MCF 10A (cell line): ENCODE measurements around the gene ASIC3. TPM values are rescaled to one million over a fixed set of nuclear protein-coding genes. Genes with fewer than 3 reads are reported as not detected.
A peak's percentile ranks its signal among the peaks of the same experiment; 100 is the strongest.

Experiments
- BruUV-seq: library from RNA; stranded (reverse); fragments of 400-500 nt; replicated peaks from 2 replicates; lab custom pipeline; 2021; lab: Mats Ljungman, UMichigan
- CTCF ChIA-PET: fragments of 300-600 bp; sonication (Branson Sonifier 250); formaldehyde crosslinking; extraction: SDS; loops from one replicate; lab custom pipeline; 2021; ENCODE audit warnings: antibody characterized with exemption, inconsistent platforms; lab: Yijun Ruan, JAX
- POLR2A ChIA-PET: fragments of 300-600, 350-650 bp; sonication (Branson Sonifier 250); formaldehyde crosslinking; extraction: SDS; loops from one replicate; lab custom pipeline; 2020; ENCODE audit warnings: antibody characterized with exemption, inconsistent platforms; lab: Yijun Ruan, JAX
- DNase-seq: peaks from one replicate; pipeline ENCODE4 v3.0.0-alpha.2; 2018; ENCODE audit not compliant: unreplicated experiment
- H3K27ac Mint-ChIP-seq: one replicate; pipeline ENCODE4 v1.8.0; 2022; ENCODE audit warnings: mild to moderate bottlenecking, low read depth, mixed read lengths; ENCODE audit not compliant: unreplicated experiment
- H3K27me3 Mint-ChIP-seq: one replicate; pipeline ENCODE4 v1.8.0; 2022; ENCODE audit warnings: mixed read lengths; ENCODE audit not compliant: insufficient read depth, unreplicated experiment
- H3K36me3 Mint-ChIP-seq: one replicate; pipeline ENCODE4 v1.8.0; 2022; ENCODE audit warnings: mild to moderate bottlenecking, moderate library complexity, mixed read lengths; ENCODE audit not compliant: insufficient read depth, unreplicated experiment
- H3K4me1 Mint-ChIP-seq: one replicate; pipeline ENCODE4 v1.8.0; 2022; ENCODE audit warnings: mixed read lengths; ENCODE audit not compliant: insufficient read depth, unreplicated experiment
- H3K4me3 Mint-ChIP-seq: one replicate; pipeline ENCODE4 v1.8.0; 2022; ENCODE audit warnings: mild to moderate bottlenecking, moderate library complexity, mixed read lengths; ENCODE audit not compliant: unreplicated experiment
- H3K9me3 Mint-ChIP-seq: one replicate; pipeline ENCODE4 v1.8.0; 2022; ENCODE audit warnings: mixed read lengths; ENCODE audit not compliant: unreplicated experiment
- intact Hi-C: fragments of 100-400 bp; cut with micrococcal nuclease; formaldehyde crosslinking; loops from 2 replicates; pipeline ENCODE4 v1.14.1; 2022
- total RNA-seq: library from RNA; stranded (reverse); gene quantifications from 2 replicates; pipeline ENCODE4 v1.2.3, GENCODE V29; 2022
- TF ChIP-seq, protein P1 (sequence below): fragments of 200-600 bp; IDR thresholded peaks from one replicate; pipeline ENCODE4 v1.8.0; 2022; ENCODE audit warnings: antibody characterized with exemption, mild to moderate bottlenecking; ENCODE audit not compliant: unreplicated experiment

Gene ASIC3
- total RNA-seq, 1 experiment from 2014 or later = 3.9 TPM

GRCh38 chr7:151060113-151060415 is 11.7 kb downstream of the ASIC3 start:
- Mint-ChIP-seq H3K4me3 (peak overlapping the region; percentile 97), H3K4me1 (peaks cover 38% of the 10 kb centered on the region), H3K36me3 (peaks cover 26% of the 10 kb centered on the region), H3K27ac (peak overlapping the region; percentile 87), H3K27me3 (no peaks in the 10 kb centered on the region), H3K9me3 (no peaks in the 10 kb centered on the region)
- TF ChIP-seq, protein P1, sequence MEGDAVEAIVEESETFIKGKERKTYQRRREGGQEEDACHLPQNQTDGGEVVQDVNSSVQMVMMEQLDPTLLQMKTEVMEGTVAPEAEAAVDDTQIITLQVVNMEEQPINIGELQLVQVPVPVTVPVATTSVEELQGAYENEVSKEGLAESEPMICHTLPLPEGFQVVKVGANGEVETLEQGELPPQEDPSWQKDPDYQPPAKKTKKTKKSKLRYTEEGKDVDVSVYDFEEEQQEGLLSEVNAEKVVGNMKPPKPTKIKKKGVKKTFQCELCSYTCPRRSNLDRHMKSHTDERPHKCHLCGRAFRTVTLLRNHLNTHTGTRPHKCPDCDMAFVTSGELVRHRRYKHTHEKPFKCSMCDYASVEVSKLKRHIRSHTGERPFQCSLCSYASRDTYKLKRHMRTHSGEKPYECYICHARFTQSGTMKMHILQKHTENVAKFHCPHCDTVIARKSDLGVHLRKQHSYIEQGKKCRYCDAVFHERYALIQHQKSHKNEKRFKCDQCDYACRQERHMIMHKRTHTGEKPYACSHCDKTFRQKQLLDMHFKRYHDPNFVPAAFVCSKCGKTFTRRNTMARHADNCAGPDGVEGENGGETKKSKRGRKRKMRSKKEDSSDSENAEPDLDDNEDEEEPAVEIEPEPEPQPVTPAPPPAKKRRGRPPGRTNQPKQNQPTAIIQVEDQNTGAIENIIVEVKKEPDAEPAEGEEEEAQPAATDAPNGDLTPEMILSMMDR = no peak
- intact Hi-C loops = no loop called here
- ChIA-PET POLR2A (interaction anchor here (1.8 to 8.4 kb wide), 4 partner anchors 13 to 53 kb away, joined by 6 to 151 read pairs (median 61); partner anchors contain the start of genes ABCB8, AGAP3, FASTK and TMUB1), CTCF (interaction anchor here (0.6 to 4.6 kb wide), 9 partner anchors 11 to 161 kb away, joined by 3 to 42 read pairs (median 4); no protein-coding TSS in a partner anchor)
- DNase-seq = peak; percentile 39
- BruUV-seq = no TSS peak

GRCh38 chr7:151060416-151061212 is 12.3 kb downstream of the ASIC3 start:
- Mint-ChIP-seq H3K36me3 (peaks cover 31% of the 10 kb centered on the region), H3K27ac (peak overlapping the region; percentile 87), H3K9me3 (no peaks in the 10 kb centered on the region), H3K4me3 (peak overlapping the region; percentile 97), H3K27me3 (no peaks in the 10 kb centered on the region), H3K4me1 (peaks cover 38% of the 10 kb centered on the region)
- BruUV-seq = no TSS peak
- TF ChIP-seq, protein P1 = no peak
- peak; percentile 71 for DNase-seq
- intact Hi-C loops = no loop called here
- ChIA-PET POLR2A (interaction anchor here (1.8 to 8.4 kb wide), 4 partner anchors 14 to 52 kb away, joined by 6 to 151 read pairs (median 61); partner anchors contain the start of genes ABCB8, AGAP3, FASTK and TMUB1), CTCF (interaction anchor here (0.6 to 4.6 kb wide), 12 partner anchors 11 to 162 kb away, joined by 3 to 42 read pairs (median 4); no protein-coding TSS in a partner anchor)

- ChIA-PET POLR2A (interaction anchor here (0.9 to 8.4 kb wide), 5 partner anchors 19 to 51 kb away, joined by 3 to 151 read pairs (median 42); partner anchors contain the start of genes ABCB8, AGAP3, FASTK and TMUB1), CTCF (interaction anchor here (0.6 to 4.6 kb wide), 9 partner anchors 14 to 596 kb away, joined by 3 to 42 read pairs (median 3); no protein-coding TSS in a partner anchor)
- H3K4me3 Mint-ChIP-seq = peak overlapping the region; percentile 97
- TF ChIP-seq, protein P1 = no peak
- intact Hi-C loops = no loop called here
- peaks cover 37% of the 10 kb centered on the region for H3K36me3 Mint-ChIP-seq
- H3K4me1 Mint-ChIP-seq = peaks cover 38% of the 10 kb centered on the region
- BruUV-seq = no TSS peak
- no peak for DNase-seq
- peak overlapping the region; percentile 63 for H3K27ac Mint-ChIP-seq
- H3K9me3 Mint-ChIP-seq = no peaks in the 10 kb centered on the region
- no peaks in the 10 kb centered on the region for H3K27me3 Mint-ChIP-seq
These were observed 13.1 kb downstream of the ASIC3 start for GRCh38 chr7:151061213-151062110.
